Naive thymus-derived CD8-positive, alpha-beta T cell (primary cell): Measurements from ENCODE around the gene PGAP2. TPM values are rescaled to one million over a fixed set of nuclear protein-coding genes. Genes with fewer than 3 reads are reported as not detected.

ENCODE experiments used
- ATAC-seq, 2 donors: fragments of 150-1000 bp; cut with Tn5 transposase in 1 of 2; sonication (Bioruptor Pico), chemical (Tn5 transposase) in 1 of 2; 1 replicate in 1 of 2; 2 replicates in 1 of 2; pipeline ENCODE4 v1.10.0; 2021; ENCODE audit warnings: mild to moderate bottlenecking in 2 of 2, moderate library complexity in 2 of 2
- POLR2A ChIA-PET: fragments of 350-600 bp; sonication (Branson Sonifier 250); formaldehyde crosslinking; loops from one replicate; lab custom pipeline; 2021; ENCODE audit warnings: antibody characterized with exemption; lab: Charles Lee
- DNase-seq, 10 donors: peaks; one replicate each; pipeline versions ENCODE4 v3.0.0 to v3.0.0-alpha.2; 2020 to 2022
- H3K27ac Mint-ChIP-seq, 10 donors: one replicate each; pipeline ENCODE4 v1.8.0; 2020 to 2022; ENCODE audit warnings: mild to moderate bottlenecking in 10 of 10, mixed read lengths in 10 of 10, moderate library complexity in 4 of 10, inconsistent platforms in 1 of 10
- H3K27me3 Mint-ChIP-seq, 5 donors: one replicate each; pipeline ENCODE4 v1.8.0; 2021 to 2022; ENCODE audit warnings: mixed read lengths in 5 of 5
- H3K36me3 Mint-ChIP-seq, 3 donors: one replicate each; pipeline ENCODE4 v1.8.0; 2020 to 2022; ENCODE audit warnings: mixed read lengths in 3 of 3, mild to moderate bottlenecking in 2 of 3, inconsistent platforms in 1 of 3
- H3K4me1 Mint-ChIP-seq, 4 donors: one replicate each; pipeline ENCODE4 v1.8.0; 2021 to 2022; ENCODE audit warnings: mixed read lengths in 4 of 4
- H3K4me3 Mint-ChIP-seq, 10 donors: one replicate each; pipeline ENCODE4 v1.8.0; 2020 to 2022; ENCODE audit warnings: mild to moderate bottlenecking in 10 of 10, mixed read lengths in 10 of 10, moderate library complexity in 6 of 10, inconsistent platforms in 1 of 10
- H3K9me3 Mint-ChIP-seq, 9 donors: one replicate each; pipeline ENCODE4 v1.8.0; 2020 to 2022; ENCODE audit warnings: mixed read lengths in 9 of 9, mild to moderate bottlenecking in 3 of 9, inconsistent platforms in 1 of 9, moderate library complexity in 1 of 9
- polyA plus RNA-seq, 3 donors: library from polyadenylated mRNA; unstranded; fragments of 300-500 nt; fragmentation: Illumina TruSeq; gene quantifications; one replicate each; pipeline ENCODE4 v1.2.3, GENCODE V29; 2021
- total RNA-seq, 8 experiments: library from RNA in 2 of 8; stranded (reverse) in 2 of 8; gene quantifications; one replicate each; pipeline ENCODE4 v1.2.3 and lab custom pipeline; 2021 to 2026

The PGAP2 gene
- total and polyA plus RNA-seq, 5 experiments from 2014 or later, result 13.6 to 24.2 (median 23.0) TPM

- DNase-seq, result no peak
- Mint-ChIP-seq H3K4me3 (no peak overlapping the region), H3K27me3 (no peaks in the 10 kb centered on the region), H3K27ac (peak overlapping the region in 8 of 10 donors; percentile 13 to 86 (median 64)), H3K4me1 (peaks cover 11 to 30% (median 18%) of the 10 kb centered on the region in 4 donors), H3K36me3 (no peaks in the 10 kb centered on the region), H3K9me3 (no peaks in the 10 kb centered on the region)
- ATAC-seq, result no peak
- POLR2A ChIA-PET, result interaction anchor here (2.4 to 13.1 kb wide), 2 partner anchors 11 to 20 kb away, joined by 7 to 406 read pairs; partner anchors contain the start of gene STIM1
Measured at GRCh38 chr11:3845246-3845645, 36.9 kb downstream of the PGAP2 start.

GRCh38 chr11:3845670-3846069 is 37.3 kb downstream of the PGAP2 start:
- Mint-ChIP-seq H3K36me3 (no peaks in the 10 kb centered on the region), H3K9me3 (no peaks in the 10 kb centered on the region), H3K4me1 (peaks cover 11 to 30% (median 18%) of the 10 kb centered on the region in 4 donors), H3K27ac (peak overlapping the region in 4 of 10 donors; percentile 13 to 81 (median 40)), H3K4me3 (no peak overlapping the region), H3K27me3 (no peaks in the 10 kb centered on the region)
- ATAC-seq (no peak), DNase-seq (no peak)
- POLR2A ChIA-PET, result interaction anchor here (0.5 to 13.1 kb wide), 4 partner anchors 10 to 227 kb away, joined by 3 to 406 read pairs (median 5); partner anchors contain the start of gene STIM1

- peaks cover 21 to 43% (median 36%) of the 10 kb centered on the region in 4 donors for H3K4me1 Mint-ChIP-seq
Measured at GRCh38 chr11:3849297-3849874, 41.0 kb downstream of the PGAP2 start.

GRCh38 chr11:3853545-3853842 is 45.1 kb downstream of the PGAP2 start:
- POLR2A ChIA-PET, result interaction anchor here (1.1 to 14.9 kb wide), 11 partner anchors 13 to 238 kb away, joined by 3 to 406 read pairs (median 9); partner anchors contain the start of gene RHOG
- Mint-ChIP-seq H3K27me3 (peaks cover 0 to 1% (median 0%) of the 10 kb centered on the region in 5 donors), H3K4me3 (peak overlapping the region in 9 of 10 donors; percentile 48 to 97 (median 91)), H3K27ac (peak overlapping the region; percentile 94 to 100 (median 100)), H3K36me3 (no peaks in the 10 kb centered on the region), H3K4me1 (peaks cover 39 to 63% (median 58%) of the 10 kb centered on the region in 4 donors), H3K9me3 (no peaks in the 10 kb centered on the region)
- no peak for ATAC-seq
- DNase-seq, result no peak

More at GRCh38 chr11:3849297-3849874, 41.0 kb downstream of the PGAP2 start:
- H3K36me3 Mint-ChIP-seq, result no peaks in the 10 kb centered on the region
- POLR2A ChIA-PET, result interaction anchor here (1.0 to 14.9 kb wide), 7 partner anchors 10 to 224 kb away, joined by 3 to 406 read pairs (median 5); partner anchors contain the start of gene RHOG
- H3K4me3 Mint-ChIP-seq, result no peak overlapping the region
- H3K9me3 Mint-ChIP-seq, result no peaks in the 10 kb centered on the region
- H3K27me3 Mint-ChIP-seq, result no peaks in the 10 kb centered on the region
- DNase-seq (peak in 8 of 10 donors; percentile 51 to 70 (median 63)), ATAC-seq (peak; percentile 51 to 64)
- H3K27ac Mint-ChIP-seq, result peak overlapping the region; percentile 16 to 87 (median 60)

GRCh38 chr11:3853899-3854659 is 45.7 kb downstream of the PGAP2 start:
- Mint-ChIP-seq H3K4me1 (peaks cover 40 to 66% (median 58%) of the 10 kb centered on the region in 4 donors), H3K36me3 (no peaks in the 10 kb centered on the region), H3K27me3 (peaks cover 0 to 1% (median 0%) of the 10 kb centered on the region in 5 donors), H3K9me3 (no peaks in the 10 kb centered on the region), H3K4me3 (peak overlapping the region; percentile 79 to 98 (median 92)), H3K27ac (peak overlapping the region; percentile 94 to 100 (median 100))
- DNase-seq, result peak in 9 of 10 donors; percentile 34 to 88 (median 73)
- peak; percentile 60 to 71 for ATAC-seq
- POLR2A ChIA-PET, result interaction anchor here (1.0 to 14.9 kb wide), 31 partner anchors 8 to 240 kb away, joined by 3 to 406 read pairs (median 7); partner anchors contain the start of genes PGAP2, RHOG and RRM1

GRCh38 chr11:3854660-3854976 is 46.3 kb downstream of the PGAP2 start:
- Mint-ChIP-seq H3K27me3 (peaks cover 0 to 1% (median 0%) of the 10 kb centered on the region in 5 donors), H3K36me3 (no peaks in the 10 kb centered on the region), H3K4me1 (peaks cover 39 to 66% (median 59%) of the 10 kb centered on the region in 4 donors), H3K27ac (peak overlapping the region; percentile 94 to 100 (median 100)), H3K9me3 (no peaks in the 10 kb centered on the region), H3K4me3 (peak overlapping the region; percentile 79 to 98 (median 92))
- DNase-seq, result peak in 1 of 10 donors; percentile 80
- no peak for ATAC-seq
- POLR2A ChIA-PET, result interaction anchor here (0.6 to 14.9 kb wide), 38 partner anchors 8 to 239 kb away, joined by 3 to 406 read pairs (median 6); partner anchors contain the start of genes PGAP2, RHOG and RRM1

- POLR2A ChIA-PET, result interaction anchor here (0.6 to 14.9 kb wide), 44 partner anchors 9 to 238 kb away, joined by 3 to 406 read pairs (median 5); partner anchors contain the start of genes NUP98, PGAP2, RHOG and RRM1
- H3K36me3 Mint-ChIP-seq, result no peaks in the 10 kb centered on the region
- peak; percentile 96 to 99 (median 97) for DNase-seq
- no peaks in the 10 kb centered on the region for H3K9me3 Mint-ChIP-seq
- H3K27me3 Mint-ChIP-seq, result peaks cover 0 to 1% (median 0%) of the 10 kb centered on the region in 5 donors
- peak within 1 kb of the TSS; percentile 94 to 100 (median 100) for H3K27ac Mint-ChIP-seq
- peaks cover 39 to 72% (median 63%) of the 10 kb centered on the region in 4 donors for H3K4me1 Mint-ChIP-seq
- peak within 1 kb of the TSS; percentile 79 to 100 (median 94) for H3K4me3 Mint-ChIP-seq
- peak; percentile 70 to 75 for ATAC-seq
Measured at GRCh38 chr11:3854977-3855807, 46.8 kb downstream of the PGAP2 start, which contains the start of gene STIM1. Gene STIM1 (plus strand): TSS chr11:3855664. CDS start chr11:3856271, 607 bp downstream.

- peak in 7 of 10 donors; percentile 21 to 74 (median 46) for DNase-seq
- peaks cover 0 to 1% (median 0%) of the 10 kb centered on the region in 5 donors for H3K27me3 Mint-ChIP-seq
- POLR2A ChIA-PET, result interaction anchor here (0.7 to 14.9 kb wide), 30 partner anchors 10 to 238 kb away, joined by 3 to 406 read pairs (median 8); partner anchors contain the start of genes NUP98, PGAP2, RHOG and RRM1
Measured at GRCh38 chr11:3855808-3856491, 47.6 kb downstream of the PGAP2 start.

GRCh38 chr11:3856856-3857553 is 48.6 kb downstream of the PGAP2 start:
- Mint-ChIP-seq H3K4me1 (peaks cover 49 to 86% (median 78%) of the 10 kb centered on the region in 4 donors), H3K4me3 (peak overlapping the region; percentile 74 to 100 (median 88)), H3K9me3 (no peaks in the 10 kb centered on the region), H3K36me3 (peaks cover 0 to 2% (median 0%) of the 10 kb centered on the region in 3 donors), H3K27ac (peak overlapping the region; percentile 80 to 96 (median 91)), H3K27me3 (peaks cover 0 to 1% (median 0%) of the 10 kb centered on the region in 5 donors)
- ATAC-seq (no peak), DNase-seq (no peak)
- POLR2A ChIA-PET, result interaction anchor here (0.6 to 14.9 kb wide), 11 partner anchors 9 to 224 kb away, joined by 3 to 406 read pairs (median 23); partner anchors contain the start of gene RHOG

More at GRCh38 chr11:3855808-3856491, 47.6 kb downstream of the PGAP2 start:
- Mint-ChIP-seq H3K27ac (peak overlapping the region; percentile 80 to 96 (median 91)), H3K4me1 (peaks cover 42 to 80% (median 70%) of the 10 kb centered on the region in 4 donors), H3K36me3 (no peaks in the 10 kb centered on the region), H3K9me3 (no peaks in the 10 kb centered on the region), H3K4me3 (peak overlapping the region; percentile 74 to 100 (median 88))
- ATAC-seq, result peak in 1 of 2 donors; percentile 7

GRCh38 chr11:3857628-3858027 is 49.3 kb downstream of the PGAP2 start:
- ATAC-seq, result no peak
- peaks cover 47 to 88% (median 79%) of the 10 kb centered on the region in 4 donors for H3K4me1 Mint-ChIP-seq
- peaks cover 0 to 1% (median 0%) of the 10 kb centered on the region in 5 donors for H3K27me3 Mint-ChIP-seq
- no peak for DNase-seq
- H3K27ac Mint-ChIP-seq, result peak overlapping the region; percentile 53 to 96 (median 90)
- POLR2A ChIA-PET, result interaction anchor here (0.7 to 14.9 kb wide), 5 partner anchors 10 to 87 kb away, joined by 3 to 406 read pairs (median 3); partner anchors contain the start of gene RHOG
- peak overlapping the region; percentile 74 to 100 (median 88) for H3K4me3 Mint-ChIP-seq
- peaks cover 0 to 2% (median 0%) of the 10 kb centered on the region in 3 donors for H3K36me3 Mint-ChIP-seq
- H3K9me3 Mint-ChIP-seq, result no peaks in the 10 kb centered on the region
